ENCODE data around the gene KLB. TPM values are rescaled to one million over a fixed set of nuclear protein-coding genes. Genes with fewer than 3 reads are reported as not detected.

Gene KLB
- polyA plus RNA-seq, 3 donors: not detected

- no peak for DNase-seq
- Histone ChIP-seq H3K27ac (ENCODE audit: low read depth in 1 of 2, low read length in 2 of 2) (no peak overlapping the region), H3K4me2 (replicated peaks; ENCODE audit: extremely low read depth, low read length, poor library complexity, severe bottlenecking) (no peak overlapping the region), H3K4me1 (ENCODE audit: control insufficient read depth in 1 of 2, insufficient read depth in 2 of 2, low read length in 2 of 2) (no peaks in the 10 kb centered on the region), H3K9me3 (replicated peaks in 1 of 2; ENCODE audit: control insufficient read depth in 1 of 2, insufficient read depth in 1 of 2, low read length in 2 of 2) (no peaks in the 10 kb centered on the region), H3K79me2 (ENCODE audit: insufficient read depth, low read length) (no peaks in the 10 kb centered on the region), H3K9ac (ENCODE audit: insufficient read depth, low read length, poor library complexity, severe bottlenecking) (no peak overlapping the region), H3K36me3 (replicated peaks in 1 of 2; ENCODE audit: control insufficient read depth in 1 of 2, insufficient read depth in 2 of 2, low read length in 2 of 2) (no peaks in the 10 kb centered on the region), H3K27me3 (ENCODE audit: control insufficient read depth in 2 of 2, insufficient read depth in 2 of 2, low read length in 2 of 2) (no peaks in the 10 kb centered on the region), H3K4me3 (replicated peaks in 1 of 3; ENCODE audit: low read depth in 2 of 3, low read length in 3 of 3) (no peak overlapping the region), H2AFZ (ENCODE audit: insufficient read depth, low read depth, low read length, poor library complexity, severe bottlenecking) (no peak overlapping the region), H4K20me1 (ENCODE audit: insufficient read depth, low read length) (no peaks in the 10 kb centered on the region)
- Mint-ChIP-seq H3K27ac (no peak overlapping the region), H3K36me3 (no peaks in the 10 kb centered on the region), H3K9me3 (no peaks in the 10 kb centered on the region), H3K4me3 (no peak overlapping the region), H3K4me1 (no peaks in the 10 kb centered on the region), H3K27me3 (ENCODE audit: low read depth in 3 of 3) (peaks cover 12 to 14% (median 13%) of the 10 kb centered on the region in 3 donors)
- intact Hi-C loops (cut with micrococcal nuclease): no loop called here
- WGBS (ENCODE audit: insufficient coverage): 85% methylated on average over 3 of the region's 7 CpGs
- no peak for TF ChIP-seq CTCF (IDR thresholded peaks at IDR 0.05)
Measured at GRCh38 chr4:39435659-39436563, 29.2 kb downstream of the KLB start.

- no peaks in the 10 kb centered on the region for H3K79me2 ChIP-seq (ENCODE audit: insufficient read depth, low read length)
- no CpG with 5 or more reads among the region's 2 CpGs for WGBS (ENCODE audit: insufficient coverage)
- H4K20me1 ChIP-seq (ENCODE audit: insufficient read depth, low read length): no peaks in the 10 kb centered on the region
- no peak overlapping the region for H3K4me3 ChIP-seq (replicated peaks in 1 of 3; ENCODE audit: low read depth in 2 of 3, low read length in 3 of 3)
- Mint-ChIP-seq H3K27ac (no peak overlapping the region), H3K27me3 (ENCODE audit: low read depth in 3 of 3) (peaks cover 9 to 17% (median 10%) of the 10 kb centered on the region in 3 donors), H3K4me1 (no peaks in the 10 kb centered on the region), H3K36me3 (no peaks in the 10 kb centered on the region), H3K4me3 (no peak overlapping the region), H3K9me3 (no peaks in the 10 kb centered on the region)
- no peak overlapping the region for H3K27ac ChIP-seq (ENCODE audit: low read depth in 1 of 2, low read length in 2 of 2)
- TF ChIP-seq CTCF (IDR thresholded peaks at IDR 0.05): no peak
- H3K9me3 ChIP-seq (replicated peaks in 1 of 2; ENCODE audit: control insufficient read depth in 1 of 2, insufficient read depth in 1 of 2, low read length in 2 of 2): no peaks in the 10 kb centered on the region
- H3K9ac ChIP-seq (ENCODE audit: insufficient read depth, low read length, poor library complexity, severe bottlenecking): no peak overlapping the region
- intact Hi-C loops (cut with micrococcal nuclease): loop anchor here in 1 of 2 donors (10.0 kb wide), 1 partner anchor 67 kb away; no protein-coding TSS in a partner anchor
- DNase-seq: no peak
- H3K4me1 ChIP-seq (ENCODE audit: control insufficient read depth in 1 of 2, insufficient read depth in 2 of 2, low read length in 2 of 2): peaks cover 0 to 2% of the 10 kb centered on the region in 2 donors
- H3K4me2 ChIP-seq (replicated peaks; ENCODE audit: extremely low read depth, low read length, poor library complexity, severe bottlenecking): no peak overlapping the region
- H3K36me3 ChIP-seq (replicated peaks in 1 of 2; ENCODE audit: control insufficient read depth in 1 of 2, insufficient read depth in 2 of 2, low read length in 2 of 2): no peaks in the 10 kb centered on the region
- no peak overlapping the region for H2AFZ ChIP-seq (ENCODE audit: insufficient read depth, low read depth, low read length, poor library complexity, severe bottlenecking)
- H3K27me3 ChIP-seq (ENCODE audit: control insufficient read depth in 2 of 2, insufficient read depth in 2 of 2, low read length in 2 of 2): no peaks in the 10 kb centered on the region
Measured at GRCh38 chr4:39441593-39441992, 34.9 kb downstream of the KLB start.
